B cell (primary cell): ENCODE data around the gene SPOCK1. TPM values are rescaled to one million over a fixed set of nuclear protein-coding genes. Genes with fewer than 3 reads are reported as not detected.

Experiments
- ATAC-seq: fragments of 200-7000 bp; cut with Tn5 transposase; one replicate; pipeline ENCODE4 v1.10.0; 2021; ENCODE audit warnings: low read depth, mild to moderate bottlenecking, moderate number of reproducible peaks, moderate library complexity
- CTCF ChIA-PET: fragments of 350-600 bp; sonication (Branson Sonifier 250); formaldehyde crosslinking; loops from one replicate; lab custom pipeline; 2021; ENCODE audit warnings: antibody characterized with exemption, inconsistent platforms; lab: Charles Lee
- POLR2A ChIA-PET: fragments of 350-600 bp; sonication (Branson Sonifier 250); formaldehyde crosslinking; loops from one replicate; lab custom pipeline; 2021; ENCODE audit warnings: antibody characterized with exemption; lab: Charles Lee
- DNase-seq: peaks from one replicate; pipeline ENCODE4 v3.0.0; 2013
- H2AFZ ChIP-seq: 2 replicates; pipeline ENCODE4 v1.6.1; 2012; ENCODE audit warnings: mild to moderate bottlenecking, low read depth, low read length; ENCODE audit not compliant: insufficient read depth, poor library complexity, severe bottlenecking
- H3K27ac ChIP-seq, 2 donors: 1 replicate in 1 of 2; 2 replicates in 1 of 2; pipeline ENCODE4 v1.5.1; 2012 to 2013; ENCODE audit warnings: low read length in 2 of 2, mild to moderate bottlenecking in 2 of 2, moderate library complexity in 1 of 2
- H3K27me3 ChIP-seq, 4 experiments: fragments of 200-600 bp in 1 of 4; sonication (generic) in 1 of 4; replicated peaks in 1 of 4; 1 replicate in 2 of 4; 2 replicates in 2 of 4; pipeline versions ENCODE4 v1.6.1 to v1.7.0; 2013 to 2016; ENCODE audit warnings: low read length in 3 of 4, mild to moderate bottlenecking in 2 of 4, mixed read lengths in 1 of 4, moderate library complexity in 1 of 4; ENCODE audit not compliant: insufficient read depth in 4 of 4, control insufficient read depth in 3 of 4; ENCODE audit errors: control extremely low read depth in 1 of 4
- H3K36me3 ChIP-seq, 2 experiments: replicated peaks in 1 of 2; 1 replicate in 1 of 2; 2 replicates in 1 of 2; pipeline versions ENCODE4 v1.6.1 to v1.7.1; 2013; ENCODE audit warnings: low read length in 1 of 2; ENCODE audit not compliant: insufficient read depth in 2 of 2, control insufficient read depth in 1 of 2; ENCODE audit errors: control extremely low read depth in 1 of 2, extremely low read depth in 1 of 2
- H3K4me1 ChIP-seq, 2 donors: fragments of 200-600 bp in 1 of 2; sonication (generic) in 1 of 2; 1 replicate in 1 of 2; 2 replicates in 1 of 2; pipeline versions ENCODE4 v1.5.1 to v1.6.1; 2013 to 2017; ENCODE audit warnings: low read length in 2 of 2; ENCODE audit not compliant: control insufficient read depth in 2 of 2, insufficient read depth in 2 of 2
- H3K4me2 ChIP-seq: replicated peaks from 2 replicates; pipeline ENCODE3; 2012; ENCODE audit warnings: mild to moderate bottlenecking, low read depth, low read length; ENCODE audit not compliant: poor library complexity, severe bottlenecking
- H3K4me3 ChIP-seq, 5 experiments: fragments of 200-600 bp in 1 of 5; sonication (generic) in 1 of 5; 1 replicate in 3 of 5; 2 replicates in 2 of 5; pipeline versions ENCODE4 v1.5.1 to v1.7.0; 2011 to 2016; ENCODE audit warnings: low read length in 4 of 5, mild to moderate bottlenecking in 4 of 5, low read depth in 2 of 5, control low read depth in 1 of 5, moderate library complexity in 1 of 5; ENCODE audit not compliant: insufficient read depth in 1 of 5; ENCODE audit errors: control extremely low read depth in 1 of 5, extremely low read depth in 1 of 5
- H3K79me2 ChIP-seq: fragments of 200-600 bp; sonication (generic); one replicate; pipeline ENCODE4 v1.6.0; 2016; ENCODE audit warnings: low read length; ENCODE audit not compliant: control insufficient read depth, insufficient read depth
- H3K9ac ChIP-seq: fragments of 200-600 bp; sonication (generic); 2 replicates; pipeline ENCODE4 v1.6.1; 2017; ENCODE audit warnings: mild to moderate bottlenecking, low read length, moderate library complexity
- H3K9me3 ChIP-seq, 3 donors: one replicate each; pipeline versions ENCODE4 v1.6.1 to v1.7.1; 2013; ENCODE audit warnings: low read length in 2 of 3; ENCODE audit not compliant: control insufficient read depth in 2 of 3, insufficient read depth in 1 of 3; ENCODE audit errors: control extremely low read depth in 1 of 3
- H4K20me1 ChIP-seq: 2 replicates; pipeline ENCODE4 v1.6.0; 2012; ENCODE audit warnings: mild to moderate bottlenecking, low read length; ENCODE audit not compliant: insufficient read depth, control insufficient read depth, poor library complexity, severe bottlenecking
- H3K27ac Mint-ChIP-seq: one replicate; pipeline ENCODE4 v1.8.0; 2021; ENCODE audit warnings: mixed read lengths
- H3K27me3 Mint-ChIP-seq: one replicate; pipeline ENCODE4 v1.8.0; 2021; ENCODE audit warnings: mixed read lengths
- H3K4me1 Mint-ChIP-seq: one replicate; pipeline ENCODE4 v1.8.0; 2021; ENCODE audit warnings: mixed read lengths
- H3K4me3 Mint-ChIP-seq: one replicate; pipeline ENCODE4 v1.8.0; 2021; ENCODE audit warnings: mixed read lengths
- H3K9me3 Mint-ChIP-seq: one replicate; pipeline ENCODE4 v1.8.0; 2022; ENCODE audit warnings: mixed read lengths; ENCODE audit not compliant: insufficient read depth
- CTCF ChIP-seq: fragments of 200-600 bp; IDR thresholded peaks from one replicate; pipeline ENCODE4 v1.8.0; 2022; ENCODE audit warnings: antibody characterized with exemption, mild to moderate bottlenecking
- EZH2 ChIP-seq: IDR thresholded peaks from 2 replicates; pipeline ENCODE4 v1.6.1; 2012; ENCODE audit warnings: borderline replicate concordance, low read depth, mild to moderate bottlenecking, moderate library complexity, low read length; ENCODE audit not compliant: insufficient read depth, poor library complexity, severe bottlenecking
- WGBS: methylation state at CpG from one replicate; pipeline ENCODE4 v1.1.5; 2013; ENCODE audit warnings: missing lambda C conversion rate; ENCODE audit not compliant: insufficient coverage; 5-methylcytosine and 5-hydroxymethylcytosine counted together
- intact Hi-C: fragments of 100-400 bp; cut with micrococcal nuclease; formaldehyde crosslinking; loops from one replicate; pipeline ENCODE4 v1.10.0; 2022
- polyA plus RNA-seq: library from polyadenylated mRNA; depleted of rRNA; stranded (reverse); fragments of >200 nt; gene quantifications from 2 replicates; pipeline ENCODE4 v1.2.3, GENCODE V29; 2012
- total RNA-seq, 2 donors: library from RNA; stranded (reverse); fragments of 120-200 nt in 1 of 2; gene quantifications; 1 replicate in 1 of 2; 2 replicates in 1 of 2; pipeline versions ENCODE4 v1.2.3 to v1.2.4, GENCODE V29; 2013 to 2022

Gene SPOCK1
- total and polyA plus RNA-seq, 2 donors (not counting 1 experiment from before 2014, with no cell fraction given) = not detected

GRCh38 chr5:137158691-137159090 lies 340.4 kb downstream of the SPOCK1 start:
- Mint-ChIP-seq H3K27ac (no peak overlapping the region), H3K27me3 (no peaks in the 10 kb centered on the region)
- CTCF ChIA-PET = no interaction called here

GRCh38 chr5:137156180-137156579 lies 342.9 kb downstream of the SPOCK1 start:
- intact Hi-C loops = no loop called here
- no peaks in the 10 kb centered on the region for H3K4me1 ChIP-seq
- ATAC-seq = no peak
- no peak for DNase-seq
- H3K27me3 ChIP-seq = no peaks in the 10 kb centered on the region
- no peak overlapping the region for H3K4me3 ChIP-seq
- WGBS = no CpG with 5 or more reads among the region's 4 CpGs
- no peaks in the 10 kb centered on the region for H3K79me2 ChIP-seq
- no peaks in the 10 kb centered on the region for H3K36me3 ChIP-seq
- Mint-ChIP-seq H3K27me3 (no peaks in the 10 kb centered on the region), H3K27ac (no peak overlapping the region), H3K4me1 (no peaks in the 10 kb centered on the region), H3K9me3 (no peaks in the 10 kb centered on the region), H3K4me3 (no peak overlapping the region)
- no peak overlapping the region for H3K9ac ChIP-seq
- H4K20me1 ChIP-seq = no peaks in the 10 kb centered on the region
- H2AFZ ChIP-seq = no peak overlapping the region
- H3K27ac ChIP-seq = no peak overlapping the region
- ChIA-PET CTCF (no interaction called here), POLR2A (no interaction called here)
- TF ChIP-seq EZH2 = no peak
- peaks cover 0 to 5% (median 0%) of the 10 kb centered on the region in 3 donors for H3K9me3 ChIP-seq
- no peak overlapping the region for H3K4me2 ChIP-seq

More at GRCh38 chr5:137158691-137159090, 340.4 kb downstream of the SPOCK1 start:
- H3K4me2 ChIP-seq = no peak overlapping the region
- H3K79me2 ChIP-seq = no peaks in the 10 kb centered on the region
- no peak for ATAC-seq
- TF ChIP-seq CTCF (no peak), EZH2 (no peak)
- Mint-ChIP-seq H3K4me3 (no peak overlapping the region), H3K9me3 (no peaks in the 10 kb centered on the region), H3K4me1 (no peaks in the 10 kb centered on the region)
- no peak overlapping the region for H2AFZ ChIP-seq
- no peaks in the 10 kb centered on the region for H3K27me3 ChIP-seq
- H3K4me3 ChIP-seq = no peak overlapping the region
- intact Hi-C loops = no loop called here
- no peaks in the 10 kb centered on the region for H3K4me1 ChIP-seq
- no peak overlapping the region for H3K9ac ChIP-seq
- H3K36me3 ChIP-seq = no peaks in the 10 kb centered on the region
- H3K27ac ChIP-seq = no peak overlapping the region
- 100% methylated on average over 1 of the region's 2 CpGs for WGBS
- POLR2A ChIA-PET = no interaction called here
- DNase-seq = no peak
- H3K9me3 ChIP-seq = peaks cover 0 to 5% (median 0%) of the 10 kb centered on the region in 3 donors
- no peaks in the 10 kb centered on the region for H4K20me1 ChIP-seq
